ENCODE measurements around the gene GIPC3. TPM values are rescaled to one million over a fixed set of nuclear protein-coding genes. Genes with fewer than 3 reads are reported as not detected.

Gene GIPC3
- 0.20 and 0.31 TPM in 2 replicates for total RNA-seq

GRCh38 chr19:3585301-3586126, at the start of gene GIPC3:
Gene GIPC3, plus strand, starts transcription at chr19:3585478. Its CDS starts 120 bp downstream, at chr19:3585598.

GRCh38 chr19:3538965-3539755, 46.1 kb upstream of the GIPC3 start, which contains the start of gene TEKTIP1:
Gene TEKTIP1, plus strand, starts transcription at chr19:3539174. Its CDS starts 4 bp downstream, at chr19:3539178.

GRCh38 chr19:3557461-3558248, 27.6 kb upstream of the GIPC3 start, which contains the start of gene MFSD12:
Gene MFSD12, minus strand, starts transcription at chr19:3557586. Its CDS starts 183 bp downstream, at chr19:3557403.

GRCh38 chr19:3572855-3573161, 12.5 kb upstream of the GIPC3 start, which contains the start of gene HMG20B:
Gene HMG20B, plus strand, starts transcription at chr19:3572944. Its CDS starts 366 bp downstream, at chr19:3573310.

GRCh38 chr19:3606690-3607289, 21.5 kb downstream of the GIPC3 start, which contains the start of gene TBXA2R:
Gene TBXA2R, minus strand, starts transcription at chr19:3606875. Its CDS starts 6,241 bp downstream, at chr19:3600634.

GRCh38 chr19:3626473-3627350, 41.4 kb downstream of the GIPC3 start, which contains the start of gene CACTIN:
Gene CACTIN, minus strand, starts transcription at chr19:3626790. Its CDS starts 28 bp downstream, at chr19:3626762.

Other genes with a start within 250 kb of the GIPC3 start
- 125 and 142 TPM in 2 replicates for gene NFIC, start 218.9 kb upstream of the GIPC3 start, total RNA-seq
- not detected in 2 replicates for gene SMIM24, start 105.0 kb upstream of the GIPC3 start, total RNA-seq
- not detected in 2 replicates for gene SMIM44, start 102.0 kb upstream of the GIPC3 start, total RNA-seq
- 12.2 and 13.7 TPM in 2 replicates for gene DOHH, start 84.8 kb upstream of the GIPC3 start, total RNA-seq
- 18.3 and 23.3 TPM in 2 replicates for gene FZR1, start 79.2 kb upstream of the GIPC3 start, total RNA-seq
- gene TEKTIP1, start 46.3 kb upstream of the GIPC3 start, total RNA-seq, result not detected in 2 replicates
- gene MFSD12, start 27.9 kb upstream of the GIPC3 start, total RNA-seq, result 58.3 and 59.2 TPM in 2 replicates
- gene HMG20B, start 12.5 kb upstream of the GIPC3 start, total RNA-seq, result 90.3 and 99.7 TPM in 2 replicates
- gene TBXA2R, start 21.4 kb downstream of the GIPC3 start, total RNA-seq, result 0.94 and 1.0 TPM in 2 replicates
- gene CACTIN, start 41.3 kb downstream of the GIPC3 start, total RNA-seq, result 16.4 and 20.4 TPM in 2 replicates
- gene PIP5K1C, start 115.0 kb downstream of the GIPC3 start, total RNA-seq, result 33.2 and 39.6 TPM in 2 replicates
- not detected in 2 replicates for gene TJP3, start 122.9 kb downstream of the GIPC3 start, total RNA-seq
- 28.3 and 33.3 TPM in 2 replicates for gene APBA3, start 176.2 kb downstream of the GIPC3 start, total RNA-seq
- 46.8 and 67.6 TPM in 2 replicates for gene MRPL54, start 177.2 kb downstream of the GIPC3 start, total RNA-seq
- gene RAX2, start 186.8 kb downstream of the GIPC3 start, total RNA-seq, result not detected in 2 replicates
- gene MATK, start 200.9 kb downstream of the GIPC3 start, total RNA-seq, result not detected in 2 replicates

All from cardiac ventricle fibroblast (primary cell).